DMS53 treated with DMSO at 0.1 percent for 48 hours (cell line): ENCODE results near the gene RBM33.

Experiments used
- DNase-seq: peaks from one replicate; lab custom pipeline; 2025; ENCODE audit not compliant: unreplicated experiment; lab: John Stamatoyannopoulos, UW

RBM33 gene

GRCh38 chr7:155766386-155766785, 121.9 kb downstream of the RBM33 start:
- no peak for DNase-seq

GRCh38 chr7:155766966-155767916, 122.8 kb downstream of the RBM33 start:
- DNase-seq: no peak

DNA sequence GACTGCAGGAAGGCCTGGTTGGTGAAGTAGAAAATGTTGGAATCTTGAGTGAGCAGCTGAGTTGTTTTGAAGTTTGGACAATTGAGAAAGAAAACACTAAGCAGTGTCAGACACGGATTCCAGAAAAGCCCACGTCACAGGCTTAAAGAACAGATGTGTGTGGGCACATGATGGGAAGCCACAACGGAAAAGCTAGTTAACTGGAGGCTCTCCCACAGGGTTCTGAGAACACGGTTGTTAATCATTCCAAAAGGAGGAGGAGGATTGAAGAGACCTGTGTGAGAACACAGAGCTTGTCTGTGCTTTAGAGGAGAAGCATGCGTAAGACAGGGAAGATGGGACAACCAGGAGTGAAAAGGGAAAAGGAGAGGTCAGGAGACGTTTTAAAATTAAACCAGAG, 125.2 kb downstream of the RBM33 start:
- DNase-seq: no peak

DNA sequence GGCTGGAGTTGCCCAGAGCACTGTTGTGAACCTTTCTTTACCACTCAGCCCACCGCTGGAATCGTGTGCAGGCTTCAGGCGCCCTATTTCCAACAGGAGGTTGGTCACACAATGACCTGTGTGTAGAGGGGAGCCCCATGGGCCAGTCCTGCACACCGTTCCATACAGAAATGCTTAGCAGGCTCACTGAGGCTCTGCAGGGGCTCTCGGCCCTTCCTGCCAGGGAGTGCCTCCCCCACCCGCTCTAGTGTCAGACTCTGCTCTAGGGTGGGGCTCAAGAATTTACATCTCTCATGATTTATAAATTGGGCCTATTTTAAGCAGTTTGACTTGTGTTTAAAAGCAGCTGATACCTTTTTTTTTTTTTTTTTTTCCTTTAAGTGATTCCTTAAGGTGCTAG, 125.8 kb downstream of the RBM33 start:
- no peak for DNase-seq

DNA sequence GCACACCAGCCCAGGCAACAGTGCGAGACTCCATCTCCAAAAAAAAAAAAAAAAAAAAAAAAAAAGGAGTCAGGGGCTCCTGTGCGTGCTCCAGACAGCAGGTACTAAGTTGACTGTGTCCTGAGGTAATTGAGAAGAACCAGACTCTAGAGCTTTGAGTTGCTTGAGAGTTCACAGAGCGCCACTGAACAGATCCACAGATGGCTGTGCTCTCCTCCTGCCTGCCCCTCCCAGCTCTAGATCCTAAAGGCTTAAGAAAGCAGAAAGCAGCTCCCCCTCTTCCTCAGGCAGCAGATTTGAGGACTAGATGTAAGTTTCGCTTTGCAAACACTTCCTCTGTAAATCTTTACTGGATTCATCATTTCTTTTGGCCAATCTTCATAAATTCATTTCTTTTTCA, 129.1 kb downstream of the RBM33 start:
- DNase-seq: no peak

GRCh38 chr7:155774947-155775346, 130.5 kb downstream of the RBM33 start:
- no peak for DNase-seq

- DNase-seq: no peak
Observed at GRCh38 chr7:155775691-155776090, 131.2 kb downstream of the RBM33 start.

DNA sequence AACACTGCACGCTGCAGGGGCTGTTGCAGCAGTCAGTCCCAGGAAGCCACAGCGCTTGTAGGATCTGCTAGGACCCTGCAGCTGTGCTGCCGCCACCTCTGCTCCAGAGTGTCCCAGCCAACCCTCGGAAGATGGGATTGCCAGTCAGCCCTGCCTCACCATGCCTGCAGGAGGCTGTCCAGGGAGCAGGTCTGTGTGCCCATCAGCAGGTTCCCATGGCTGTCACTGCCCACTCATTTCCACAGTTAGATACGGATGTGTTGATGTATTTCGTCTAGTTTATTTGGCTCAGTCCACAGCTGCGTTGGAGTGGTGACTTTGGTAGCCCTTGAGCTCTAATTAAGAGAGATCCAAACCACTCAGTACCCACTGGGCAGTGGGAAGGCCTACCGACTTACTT, 132.1 kb downstream of the RBM33 start:
- DNase-seq: no peak

- DNase-seq: no peak
Observed at GRCh38 chr7:155778349-155778748, 133.9 kb downstream of the RBM33 start.

DNA sequence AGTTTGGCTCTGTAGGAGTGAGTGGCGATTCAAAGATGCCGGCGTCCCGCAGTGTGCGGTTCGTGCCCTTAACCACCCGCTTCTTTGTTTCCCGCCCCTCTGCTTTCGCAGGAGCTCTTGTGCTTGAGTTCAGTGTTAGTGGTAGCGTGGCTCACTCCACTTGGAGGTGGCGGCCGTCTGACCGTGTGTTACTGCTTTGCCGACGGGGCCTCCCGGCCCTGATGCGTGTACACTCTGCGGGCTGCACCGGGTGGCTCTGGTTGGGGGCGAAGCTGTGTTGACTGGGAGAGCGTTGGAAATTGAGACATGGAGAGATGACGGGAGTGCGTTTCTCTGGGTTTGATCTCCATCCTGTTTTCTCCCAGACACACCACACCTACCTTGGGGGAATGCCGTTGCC, 136.4 kb downstream of the RBM33 start:
- DNase-seq: no peak

DNA sequence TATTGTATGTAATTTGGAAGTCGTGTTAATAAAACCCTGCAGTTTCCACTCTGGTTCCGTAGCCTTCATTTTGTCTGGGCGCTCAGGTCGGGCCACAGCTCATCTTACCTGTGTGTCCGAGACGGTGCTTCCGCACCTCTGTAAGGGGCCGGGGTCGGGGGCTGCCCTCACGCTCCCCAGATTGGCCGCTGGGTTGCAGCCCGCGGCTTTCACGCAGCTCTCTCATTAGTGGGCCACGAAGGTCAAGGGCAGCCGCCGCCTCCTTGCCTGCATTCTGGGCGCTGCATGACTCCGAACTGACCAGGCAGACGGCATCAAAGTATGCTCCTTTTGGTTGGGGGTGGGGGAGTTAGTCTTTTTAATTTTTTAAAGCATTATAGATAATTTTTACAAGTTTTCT, 137.0 kb downstream of the RBM33 start:
- no peak for DNase-seq

GRCh38 chr7:155782466-155782865, 138.0 kb downstream of the RBM33 start:
- no peak for DNase-seq

- no peak for DNase-seq
Observed at GRCh38 chr7:155785536-155785935, 141.1 kb downstream of the RBM33 start.

GRCh38 chr7:155786491-155786890, 142.0 kb downstream of the RBM33 start:
- no peak for DNase-seq

- DNase-seq: no peak
Observed at GRCh38 chr7:155787171-155787851, 142.8 kb downstream of the RBM33 start.

DNA sequence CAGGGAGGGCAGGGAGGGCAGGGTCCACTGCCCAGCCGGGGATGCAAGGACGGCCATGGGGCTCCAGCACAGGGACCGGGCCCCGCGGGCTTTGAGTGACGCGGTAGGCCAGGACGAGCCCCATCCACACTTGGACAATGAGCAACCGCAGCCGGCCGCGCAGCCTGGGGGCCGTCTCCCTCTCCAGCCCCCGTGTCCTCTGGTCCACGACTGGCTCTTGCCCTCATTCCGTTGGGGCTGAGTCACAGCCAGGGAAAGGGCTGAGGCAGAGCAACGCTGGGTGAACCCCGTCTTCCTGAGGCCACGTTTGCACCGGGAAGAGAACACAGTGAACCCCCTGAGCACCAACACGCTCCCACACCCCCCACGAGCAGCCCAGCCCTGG, 144.1 kb downstream of the RBM33 start:
- DNase-seq: no peak

DNA sequence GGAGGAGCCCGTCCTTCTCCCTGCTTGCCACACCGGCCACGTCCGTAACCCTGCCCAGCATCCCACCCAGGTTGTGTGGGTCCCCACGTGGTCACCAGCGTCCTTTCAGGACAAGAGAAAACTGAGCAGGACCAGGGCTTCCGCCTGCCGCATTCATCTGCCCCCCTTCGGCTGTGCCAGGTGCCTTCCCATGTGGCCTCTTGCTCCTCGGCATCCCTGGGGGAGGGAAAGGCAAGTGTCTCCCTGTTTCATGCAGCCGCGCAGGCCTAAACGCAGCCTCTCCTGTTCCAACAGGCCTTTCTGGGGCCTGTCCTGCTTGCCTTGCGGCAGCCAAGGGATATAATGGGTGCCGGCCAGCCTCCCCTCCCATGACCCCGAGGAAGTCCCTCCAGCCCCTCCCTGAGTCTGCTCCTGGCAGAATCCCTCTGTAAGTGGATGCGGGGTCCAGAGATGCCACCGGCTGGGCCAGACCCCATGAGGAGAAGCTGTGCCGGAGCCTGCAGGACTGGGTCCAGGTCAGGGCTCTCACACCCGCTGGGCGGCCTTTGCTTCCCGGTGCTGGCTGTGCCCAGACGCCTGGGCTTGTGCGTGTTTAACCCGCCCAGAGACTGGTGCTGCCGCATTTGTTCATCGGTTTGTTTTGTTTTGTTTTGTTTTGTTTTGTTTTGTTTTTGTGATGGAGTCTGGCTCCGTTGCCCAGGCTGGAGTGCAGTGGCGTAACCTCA, 144.7 kb downstream of the RBM33 start:
- no peak for DNase-seq

DNA sequence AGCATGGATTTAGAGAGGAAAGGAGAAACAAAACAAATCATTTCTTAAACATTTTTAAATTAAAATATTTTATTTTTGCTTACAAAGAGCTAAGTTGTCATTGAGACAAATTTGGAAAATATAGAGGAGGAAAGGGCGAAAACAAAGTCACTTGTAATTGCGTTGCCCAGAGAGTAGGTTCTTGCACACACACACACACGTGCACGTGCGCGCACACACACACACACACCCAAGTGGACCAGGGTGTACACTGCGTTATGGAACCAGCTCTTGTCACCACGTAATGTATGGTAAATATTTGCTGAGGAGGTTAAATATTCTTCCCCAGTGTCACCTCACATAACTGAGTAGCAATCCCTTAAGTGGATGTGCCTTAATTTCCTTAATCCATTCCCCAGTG, 146.2 kb downstream of the RBM33 start:
- no peak for DNase-seq

- no peak for DNase-seq
Observed at GRCh38 chr7:155791214-155791737, 146.8 kb downstream of the RBM33 start.

GRCh38 chr7:155791836-155792235, 147.4 kb downstream of the RBM33 start:
- DNase-seq: no peak

DNA sequence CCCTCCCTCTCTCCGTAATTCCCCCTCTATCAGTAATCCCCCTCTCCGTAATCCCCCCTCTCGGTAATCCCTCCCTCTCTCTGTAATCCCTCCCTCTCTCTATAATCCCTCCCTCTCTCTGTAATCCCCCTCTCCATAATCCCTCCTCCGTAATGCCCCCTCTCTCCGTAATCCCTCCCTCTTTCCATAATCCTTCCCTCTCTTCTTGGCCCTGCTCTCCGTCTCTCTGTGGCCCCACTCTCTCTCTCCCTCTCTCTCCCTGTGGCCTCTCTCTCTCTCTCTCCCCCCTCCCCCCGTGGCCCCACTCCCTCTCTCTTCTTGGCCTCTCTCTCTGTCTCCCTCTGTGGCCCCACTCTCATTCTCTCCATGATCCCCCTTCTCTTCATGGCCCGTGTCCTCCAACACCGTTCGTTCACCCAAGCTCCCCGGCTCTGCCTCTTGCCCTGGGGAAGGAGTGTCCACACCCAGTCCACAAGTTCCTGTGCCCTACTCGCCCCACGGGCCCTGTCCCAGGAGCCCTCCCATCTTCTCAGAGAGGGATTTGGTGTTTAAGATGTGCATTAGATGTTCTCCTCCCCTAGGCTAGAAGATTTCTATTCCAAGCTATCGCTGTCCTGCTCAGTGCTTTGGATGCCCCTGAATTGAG, 148.0 kb downstream of the RBM33 start:
- DNase-seq: no peak
